ENCODE data around the gene SST. TPM values are rescaled to one million over a fixed set of nuclear protein-coding genes. Genes with fewer than 3 reads are reported as not detected.

Gene SST
- total RNA-seq (2021; ENCODE audit: unreplicated experiment): not detected
- not detected in 2 replicates for polyA plus RNA-seq (2012)
- Bru-seq, nascent RNA: not detected
- BruChase-seq, experiment 1, labeled RNA remaining after a 6-hour chase: not detected
- BruChase-seq, experiment 2, labeled RNA remaining after a 2-hour chase: not detected
- long read RNA-seq: 0 reads

- peaks cover 91% of the 10 kb centered on the region for H3K27me3 ChIP-seq (ENCODE audit: insufficient read depth, low read length)
- no peaks in the 10 kb centered on the region for H3K4me1 ChIP-seq (ENCODE audit: control insufficient read depth in 1 of 2, insufficient read depth in 2 of 2, low read length in 2 of 2)
- ChIA-PET POLR2A (no interaction called here), CTCF (interaction anchor here (2.0 to 3.9 kb wide), 2 partner anchors 54 to 350 kb away, joined by 6 to 24 read pairs; no protein-coding TSS in a partner anchor), RAD21 (ENCODE audit: low non-redundant PET in 1 of 2, low total read pairs in 2 of 2, uncharacterized antibody in 2 of 2, unreplicated experiment in 2 of 2) (interaction anchor here in 1 of 2 experiments (0.9 kb wide), 1 partner anchor 9 kb away, joined by 3 read pairs; no protein-coding TSS in a partner anchor)
- intact Hi-C loops (cut with micrococcal nuclease): loop anchor here (5.0 to 10.0 kb wide), 2 partner anchors 48 to 555 kb away; no protein-coding TSS in a partner anchor
- ATAC-seq (no peak), DNase-seq (ENCODE audit: low read depth, low spot score) (no peak)
- H3K9me3 ChIP-seq (ENCODE audit: control insufficient read depth in 1 of 2, insufficient read depth in 1 of 2, low read depth in 1 of 2, low read length in 2 of 2): no peaks in the 10 kb centered on the region
- H3K9ac ChIP-seq (ENCODE audit: low read length): no peak within 1 kb of the TSS
- H3K4me3 ChIP-seq (replicated peaks in 1 of 2; ENCODE audit: low read depth in 1 of 2, low read length in 2 of 2): no peak within 1 kb of the TSS
- TF ChIP-seq RAD21 (IDR thresholded peaks at IDR 0.05; ENCODE audit: low read depth) (no peak), REST (IDR thresholded peaks at IDR 0.05; ENCODE audit: low read depth) (peak; percentile 93)
- BruUV-seq (replicated peaks): no TSS peak
- no peaks in the 10 kb centered on the region for H3K79me2 ChIP-seq (ENCODE audit: insufficient read depth, low read length)
- no peak within 1 kb of the TSS for H2AFZ ChIP-seq (ENCODE audit: low read depth, low read length, poor library complexity, severe bottlenecking)
- no peak within 1 kb of the TSS for H3K27ac ChIP-seq (ENCODE audit: low read depth, low read length)
- no peaks in the 10 kb centered on the region for H3K36me3 ChIP-seq (ENCODE audit: control insufficient read depth in 1 of 2, insufficient read depth in 2 of 2, low read length in 2 of 2)
- H3K4me2 ChIP-seq (ENCODE audit: low read length): no peak within 1 kb of the TSS
- H3K9me2 ChIP-seq (ENCODE audit: insufficient read depth): no peaks in the 10 kb centered on the region
- no peaks in the 10 kb centered on the region for H4K20me1 ChIP-seq (ENCODE audit: insufficient read depth)
These were observed at the start of gene SST for GRCh38 chr3:187669675-187670504. SST (minus strand) TSS chr3:187670394; CDS start chr3:187670291, 103 bp downstream.
